ENCODE results near the gene SYNGR1. TPM values are rescaled to one million over a fixed set of nuclear protein-coding genes. Genes with fewer than 3 reads are reported as not detected.
"Not testable (repeated sequence)": the region's sequence is repeated elsewhere in the genome, so short reads cannot be mapped to it uniquely, and the experiment has no call there.

The SYNGR1 gene
- total RNA-seq, 1 donor from 2014 or later: 10.8 TPM

DNA sequence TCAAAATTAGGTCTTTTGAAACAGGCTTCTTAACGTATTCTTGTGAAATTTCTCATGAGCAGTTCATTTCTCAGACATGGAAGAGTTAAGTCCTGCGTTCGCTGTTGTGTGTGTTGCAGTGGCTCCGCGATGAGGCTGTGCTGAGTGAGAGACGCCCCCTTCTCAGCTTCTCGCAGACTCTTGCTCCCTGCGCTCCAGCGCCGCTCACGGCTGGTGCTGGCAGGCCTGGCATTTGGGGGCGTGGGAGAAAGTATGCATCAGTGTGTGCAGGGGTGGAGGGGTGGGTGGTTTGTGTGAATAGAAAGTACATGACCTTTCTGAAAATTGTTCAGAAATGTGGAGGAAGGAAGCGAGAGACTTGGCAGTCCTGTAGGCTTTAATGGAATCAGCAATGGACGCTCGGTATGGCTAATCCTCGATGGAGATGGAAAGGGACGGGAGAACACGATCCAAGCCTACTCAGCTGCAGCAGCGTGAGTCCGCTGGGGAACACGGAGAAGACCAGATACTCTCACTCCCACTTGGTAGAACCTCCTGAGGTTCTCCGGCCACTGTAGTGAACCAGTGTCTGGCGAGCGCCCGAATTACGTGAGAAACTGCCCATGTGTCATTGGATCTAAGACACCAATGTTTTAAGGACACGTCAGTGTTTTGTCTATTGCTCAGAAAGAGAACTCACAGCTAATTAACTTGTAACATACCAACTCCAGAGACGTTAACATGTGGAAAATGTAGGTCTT lies 55.7 kb downstream of the SYNGR1 start:
- no peak for DNase-seq (ENCODE audit: low spot score)

DNA sequence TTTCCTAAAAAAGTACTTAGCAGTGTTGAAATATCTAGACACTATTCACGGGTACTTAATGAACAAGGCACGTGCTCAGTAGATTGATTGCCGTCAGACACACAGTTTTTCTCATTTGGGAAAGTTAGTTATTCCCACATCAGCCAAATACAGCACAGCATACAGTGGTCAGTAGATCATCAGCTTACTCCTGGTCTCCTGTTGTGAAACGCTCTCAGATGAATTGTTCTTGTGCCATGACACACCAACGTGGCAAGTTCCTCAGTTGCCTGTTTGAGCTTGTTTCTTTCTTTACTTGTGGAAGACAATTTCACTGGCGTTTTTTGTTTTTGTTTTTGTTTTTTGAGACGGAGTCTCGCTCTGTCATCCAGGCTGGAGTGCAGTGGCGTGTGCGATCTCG lies 58.4 kb downstream of the SYNGR1 start:
- DNase-seq (ENCODE audit: low spot score): no peak

DNA sequence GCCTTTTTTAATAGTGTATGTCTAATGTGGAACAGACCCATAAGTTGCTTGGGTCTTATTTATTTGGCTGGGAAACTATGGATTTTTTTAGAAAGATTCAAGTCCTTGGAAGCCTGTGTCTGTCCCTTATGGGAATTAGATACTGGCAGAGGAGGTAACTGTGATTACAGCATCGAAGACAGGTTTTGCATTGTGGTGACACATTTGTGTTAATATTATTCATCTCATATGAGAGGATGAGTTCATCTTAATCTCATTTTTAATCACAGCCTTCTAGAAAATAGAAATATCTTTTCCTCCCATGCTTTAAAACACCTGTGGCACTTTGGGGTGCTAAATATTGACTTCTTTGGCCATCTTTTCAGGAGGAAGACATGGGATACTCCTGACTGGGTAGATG lies 59.0 kb downstream of the SYNGR1 start:
- DNase-seq (ENCODE audit: low spot score): no peak

GRCh38 chr22:39409516-39410029 lies 59.8 kb downstream of the SYNGR1 start:
- DNase-seq (ENCODE audit: low spot score): no peak

GRCh38 chr22:39410264-39410663 lies 60.5 kb downstream of the SYNGR1 start:
- no peak for DNase-seq (ENCODE audit: low spot score)

- not testable (repeated sequence) for DNase-seq (ENCODE audit: low spot score)
Observed at GRCh38 chr22:39411828-39412365, 62.1 kb downstream of the SYNGR1 start.

- not testable (repeated sequence) for DNase-seq (ENCODE audit: low spot score)
Observed at GRCh38 chr22:39413204-39413603, 63.4 kb downstream of the SYNGR1 start.

GRCh38 chr22:39414377-39414776 lies 64.6 kb downstream of the SYNGR1 start:
- DNase-seq (ENCODE audit: low spot score): no peak

DNA sequence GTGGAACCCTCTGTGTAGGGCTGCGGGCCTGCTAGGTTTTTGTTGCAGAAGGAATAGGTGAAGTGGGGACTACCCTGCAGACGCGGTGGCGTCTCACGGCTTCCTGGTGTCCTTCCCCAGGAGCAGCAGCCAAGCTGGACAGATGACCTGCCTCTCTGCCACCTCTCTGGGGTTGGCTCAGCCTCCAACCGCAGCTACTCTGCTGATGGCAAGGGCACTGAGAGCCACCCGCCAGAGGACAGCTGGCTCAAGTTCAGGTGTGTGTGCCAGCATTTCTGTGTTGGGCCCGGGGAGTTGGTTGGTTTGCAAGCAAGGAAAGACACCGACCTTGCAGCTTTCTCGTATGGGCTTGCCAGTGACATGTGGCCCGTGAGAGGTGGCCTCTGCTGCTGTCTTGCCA lies 65.1 kb downstream of the SYNGR1 start:
- no peak for DNase-seq (ENCODE audit: low spot score)

DNA sequence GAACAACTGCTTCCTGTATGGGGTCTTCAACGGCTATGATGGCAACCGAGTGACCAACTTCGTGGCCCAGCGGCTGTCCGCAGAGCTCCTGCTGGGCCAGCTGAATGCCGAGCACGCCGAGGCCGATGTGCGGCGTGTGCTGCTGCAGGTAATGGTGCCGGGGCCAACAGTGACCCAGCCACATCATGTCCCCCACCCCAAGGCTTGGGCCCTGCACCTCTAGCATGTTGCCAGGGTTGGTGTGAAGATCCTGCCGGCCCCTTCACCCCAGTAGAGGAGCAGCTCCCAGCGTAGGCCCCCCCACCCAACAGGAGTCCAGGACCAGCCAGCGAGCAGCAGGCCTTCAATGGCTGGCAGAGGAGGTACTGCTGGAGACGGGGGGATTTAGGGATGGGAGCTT lies 65.7 kb downstream of the SYNGR1 start:
- DNase-seq (ENCODE audit: low spot score): no peak

- no peak for DNase-seq (ENCODE audit: low spot score)
Observed at GRCh38 chr22:39416319-39416718, 66.5 kb downstream of the SYNGR1 start.

- DNase-seq (ENCODE audit: low spot score): no peak
Observed at GRCh38 chr22:39417641-39418040, 67.8 kb downstream of the SYNGR1 start.

DNA sequence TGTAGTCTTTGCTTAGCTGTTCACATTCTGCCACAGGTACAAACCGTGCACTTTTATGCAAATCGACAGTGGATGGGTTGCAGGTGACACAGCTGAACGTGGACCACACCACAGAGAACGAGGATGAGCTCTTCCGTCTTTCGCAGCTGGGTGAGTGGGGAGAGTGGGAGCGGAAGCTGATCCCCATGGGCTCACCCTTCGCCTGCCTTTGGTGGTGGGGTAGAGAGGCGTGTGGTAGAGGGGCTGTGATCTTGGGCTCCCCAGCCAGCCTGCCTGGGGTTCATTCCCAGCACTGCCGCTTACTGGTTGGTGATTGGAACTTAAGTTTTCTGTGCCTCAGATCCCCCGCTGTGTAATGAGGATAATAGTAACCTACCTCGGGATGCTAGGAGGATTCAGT lies 68.9 kb downstream of the SYNGR1 start:
- no peak for DNase-seq (ENCODE audit: low spot score)

GRCh38 chr22:39419096-39419495 lies 69.3 kb downstream of the SYNGR1 start:
- DNase-seq (ENCODE audit: low spot score): no peak

DNA sequence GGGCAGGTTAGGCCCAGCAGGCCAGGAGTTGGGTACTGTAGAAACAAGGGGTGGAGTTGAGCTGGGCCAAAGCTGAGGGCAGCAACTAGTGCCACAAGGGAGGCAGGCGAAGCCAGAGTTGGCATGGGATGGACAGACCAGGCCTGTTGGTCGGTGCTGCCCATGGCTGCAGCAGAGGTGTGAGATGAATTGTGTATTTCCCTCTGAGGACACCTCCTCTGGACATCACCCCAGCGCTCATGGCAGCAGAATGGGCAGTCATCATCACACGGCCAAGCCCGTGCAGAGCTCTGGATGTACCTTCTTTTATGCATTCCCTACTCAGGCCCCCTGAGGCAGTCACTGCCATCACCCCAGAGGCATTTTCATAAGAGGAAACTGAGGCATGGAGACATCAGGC lies 70.1 kb downstream of the SYNGR1 start:
- no peak for DNase-seq (ENCODE audit: low spot score)

DNA sequence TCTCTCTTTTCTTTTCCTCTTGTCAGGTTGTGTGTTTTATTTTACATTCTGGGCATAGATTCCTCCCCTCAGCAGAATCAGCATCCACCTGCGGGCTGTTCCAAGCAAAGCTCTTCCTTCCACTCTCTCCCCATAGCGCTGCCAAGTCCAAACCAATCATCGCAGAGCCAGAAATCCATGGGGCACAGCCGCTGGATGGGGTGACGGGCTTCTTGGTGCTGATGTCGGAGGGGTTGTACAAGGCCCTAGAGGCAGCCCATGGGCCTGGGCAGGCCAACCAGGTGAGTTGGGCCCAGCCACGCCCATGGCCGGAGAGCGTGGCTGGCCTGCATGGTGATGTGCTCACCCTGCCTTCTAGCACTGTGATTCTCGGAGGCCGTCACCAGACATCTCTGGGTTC lies 71.9 kb downstream of the SYNGR1 start:
- DNase-seq (ENCODE audit: low spot score): no peak

DNA sequence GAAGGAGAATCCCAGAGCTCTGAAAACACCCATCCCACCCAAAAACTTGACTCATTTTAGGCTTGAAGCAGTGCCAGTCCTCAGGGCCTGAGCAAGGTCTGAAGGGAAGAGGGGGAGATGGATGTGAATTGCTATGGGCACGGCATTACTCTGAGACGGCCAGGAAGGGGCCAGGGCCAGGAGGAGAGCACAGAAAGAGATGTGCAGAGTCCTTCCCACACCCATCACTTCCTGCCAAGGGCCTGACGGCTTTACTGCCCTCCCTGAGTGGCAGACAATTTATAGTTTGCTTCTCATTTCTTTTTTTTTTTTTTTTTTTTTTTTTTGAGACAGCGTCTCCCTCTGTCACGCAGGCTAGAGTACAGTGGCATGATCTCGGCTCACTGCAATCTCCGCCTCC lies 72.3 kb downstream of the SYNGR1 start:
- no peak for DNase-seq (ENCODE audit: low spot score)

DNA sequence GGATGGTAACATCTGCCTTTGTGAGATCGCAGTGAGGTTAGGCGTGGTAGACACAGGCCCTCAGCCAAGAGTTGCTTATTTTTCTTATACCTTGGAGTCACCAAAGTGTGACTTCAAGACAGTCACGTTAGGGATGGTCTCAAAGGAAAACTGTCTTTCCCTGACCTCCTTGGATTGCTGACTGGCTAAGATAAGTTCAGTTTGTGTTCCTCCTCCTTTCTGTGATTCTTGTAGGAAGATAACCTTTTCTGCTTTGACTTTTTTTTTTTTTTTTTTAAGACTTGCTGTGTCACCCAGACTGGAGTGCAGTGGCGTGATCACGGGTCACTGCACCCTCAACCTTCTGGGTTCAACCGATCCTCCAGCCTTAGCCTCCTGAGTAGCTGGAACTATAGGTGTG lies 72.9 kb downstream of the SYNGR1 start:
- DNase-seq (ENCODE audit: low spot score): no peak

DNA sequence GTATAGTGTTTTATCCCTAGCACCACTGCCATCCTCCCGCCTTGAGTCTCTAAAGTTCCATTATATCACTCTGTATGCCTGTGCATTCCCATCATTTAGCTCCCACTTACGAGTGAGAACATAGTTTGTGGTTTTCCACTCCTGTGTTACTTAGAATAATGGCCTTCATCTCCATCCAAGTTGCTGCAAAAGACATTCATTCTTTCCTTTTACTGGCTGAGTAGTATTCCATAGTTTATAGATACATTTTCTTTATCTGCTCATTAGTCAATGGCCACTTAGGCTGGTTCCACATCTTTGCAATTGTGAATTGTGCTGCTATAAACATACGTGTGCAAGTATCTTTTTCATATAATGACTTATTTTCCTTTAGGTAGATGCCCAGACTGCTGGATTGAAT lies 74.2 kb downstream of the SYNGR1 start:
- no peak for DNase-seq (ENCODE audit: low spot score)

DNA sequence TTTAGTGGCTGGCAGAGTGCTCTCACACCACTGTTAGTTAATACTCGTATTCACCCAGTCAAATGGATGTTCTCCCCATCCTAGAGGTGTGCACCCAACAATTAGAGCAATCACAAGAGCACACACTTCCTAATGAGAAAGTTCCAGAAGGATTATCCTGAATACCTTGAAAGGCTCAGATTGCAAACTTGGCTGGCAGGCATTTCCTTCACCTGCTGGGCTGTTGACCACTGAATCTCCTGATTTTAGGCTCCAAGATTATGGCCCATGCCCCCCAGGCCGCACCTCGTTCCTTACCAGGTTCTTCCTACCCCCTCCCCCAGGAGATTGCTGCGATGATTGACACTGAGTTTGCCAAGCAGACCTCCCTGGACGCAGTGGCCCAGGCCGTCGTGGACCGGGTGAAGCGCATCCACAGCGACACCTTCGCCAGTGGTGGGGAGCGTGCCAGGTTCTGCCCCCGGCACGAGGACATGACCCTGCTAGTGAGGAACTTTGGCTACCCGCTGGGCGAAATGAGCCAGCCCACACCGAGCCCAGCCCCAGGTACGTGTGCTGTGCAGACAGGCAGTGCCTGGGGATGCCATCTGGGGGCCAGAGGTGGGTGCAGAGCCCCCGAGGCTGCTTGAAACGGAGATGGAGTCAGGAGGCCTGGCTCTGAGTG lies 76.7 kb downstream of the SYNGR1 start:
- no peak for DNase-seq (ENCODE audit: low spot score)

- DNase-seq (ENCODE audit: low spot score): no peak
Observed at GRCh38 chr22:39427751-39428596, 78.2 kb downstream of the SYNGR1 start.

All from mesenteric fat pad (tissue), 1 donor.